Measurements from ENCODE around the gene MSH3. TPM values are rescaled to one million over a fixed set of nuclear protein-coding genes. Genes with fewer than 3 reads are reported as not detected.
"Not testable (repeated sequence)": the region's sequence is repeated elsewhere in the genome, so short reads cannot be mapped to it uniquely, and the experiment has no call there.

MSH3 gene
- polyA plus RNA-seq, 1 of the 3 experiments (the other 2 are of a cell fraction) = 3.5 TPM

GRCh38 chr5:80822640-80823039, 168.2 kb downstream of the MSH3 start:
- POLR2A ChIA-PET = no interaction called here
- no peak for TF ChIP-seq JUND (IDR thresholded peaks at IDR 0.05)
- no peak for TF ChIP-seq NRF1 (IDR thresholded peaks at IDR 0.05; ENCODE audit: low read depth, low read length)
- no peak for TF ChIP-seq RFX5 (IDR thresholded peaks at IDR 0.05; ENCODE audit: low read length)
- no peak for TF ChIP-seq MEF2A (IDR thresholded peaks at IDR 0.05; ENCODE audit: borderline replicate concordance, low read depth)
- no peak for TF ChIP-seq RCOR1 (IDR thresholded peaks at IDR 0.05; ENCODE audit: low read length)
- TF ChIP-seq IRF3 (IDR thresholded peaks at IDR 0.05; ENCODE audit: low read depth, low read length) = no peak
- TF ChIP-seq GABPA (IDR thresholded peaks at IDR 0.05; ENCODE audit: low read depth) = no peak
- no peak for TF ChIP-seq SMC3 (IDR thresholded peaks at IDR 0.05; ENCODE audit: low read depth, low read length)
- TF ChIP-seq FOXM1 (IDR thresholded peaks at IDR 0.05; ENCODE audit: low read depth) = no peak
- no peaks in the 10 kb centered on the region for H4K20me1 ChIP-seq (ENCODE audit: insufficient read depth)
- H3F3A ChIP-seq (replicated peaks; ENCODE audit: insufficient read depth) = no peaks in the 10 kb centered on the region
- H3K9me3 ChIP-seq = no peaks in the 10 kb centered on the region
- DNase-seq = no peak
- peaks cover 6 to 8% of the 10 kb centered on the region in 2 experiments for H3K36me3 ChIP-seq (replicated peaks in 1 of 2; ENCODE audit: control insufficient read depth in 1 of 2, insufficient read depth in 2 of 2, low read length in 1 of 2)
- H3K4me1 ChIP-seq (ENCODE audit: control insufficient read depth in 1 of 2, insufficient read depth in 2 of 2, low read depth in 1 of 2, low read length in 1 of 2) = no peaks in the 10 kb centered on the region; a peak in 1 of 4 replicates
- no peak overlapping the region for H3K4me2 ChIP-seq
- H2AFZ ChIP-seq (ENCODE audit: low read depth) = no peak overlapping the region
- no peaks in the 10 kb centered on the region for H3K79me2 ChIP-seq (ENCODE audit: insufficient read depth)
- H3K9ac ChIP-seq = no peak overlapping the region
- no peaks in the 10 kb centered on the region for H3K9me2 ChIP-seq
- no peaks in the 10 kb centered on the region for H3K27me3 ChIP-seq (ENCODE audit: insufficient read depth)
- no peak overlapping the region for H3K27ac ChIP-seq (ENCODE audit: low read depth in 2 of 2, low read length in 1 of 2)
- WGBS (ENCODE audit: low lambda C conversion rate) = 98% methylated on average over 1 of the region's 1 CpG
- CTCF ChIA-PET = no interaction called here
- H3K4me3 ChIP-seq (ENCODE audit: low read depth in 2 of 2, low read length in 1 of 2) = no peak overlapping the region

- CTCF ChIA-PET; H3K4me1 ChIP-seq (ENCODE audit: control insufficient read depth in 1 of 2, insufficient read depth in 2 of 2, low read depth in 1 of 2, low read length in 1 of 2): not testable (repeated sequence)
Measured at GRCh38 chr5:80824159-80824558, 169.7 kb downstream of the MSH3 start.

GRCh38 chr5:80825786-80826460, 171.5 kb downstream of the MSH3 start:
- H3K9me2 ChIP-seq = no peaks in the 10 kb centered on the region
- H3F3A ChIP-seq (replicated peaks; ENCODE audit: insufficient read depth) = no peaks in the 10 kb centered on the region
- 96% methylated on average over 2 of the region's 2 CpGs for WGBS (ENCODE audit: low lambda C conversion rate)
- H3K36me3 ChIP-seq (replicated peaks in 1 of 2; ENCODE audit: control insufficient read depth in 1 of 2, insufficient read depth in 2 of 2, low read length in 1 of 2) = peaks cover 3 to 9% of the 10 kb centered on the region in 2 experiments
- H3K9ac ChIP-seq = no peak overlapping the region
- ChIA-PET POLR2A (no interaction called here), CTCF (interaction anchor here (0.9 to 1.0 kb wide), 2 partner anchors 13 to 21 kb away, joined by 3 read pairs; no protein-coding TSS in a partner anchor)
- no peaks in the 10 kb centered on the region; a peak in 1 of 4 replicates for H3K4me1 ChIP-seq (ENCODE audit: control insufficient read depth in 1 of 2, insufficient read depth in 2 of 2, low read depth in 1 of 2, low read length in 1 of 2)
- DNase-seq = no peak
- H3K4me2 ChIP-seq = no peak overlapping the region
- no peaks in the 10 kb centered on the region for H3K27me3 ChIP-seq (ENCODE audit: insufficient read depth)
- H3K79me2 ChIP-seq (ENCODE audit: insufficient read depth) = no peaks in the 10 kb centered on the region
- no peaks in the 10 kb centered on the region for H4K20me1 ChIP-seq (ENCODE audit: insufficient read depth)
- no peak overlapping the region for H3K4me3 ChIP-seq (ENCODE audit: low read depth in 2 of 2, low read length in 1 of 2)
- no peak overlapping the region; a peak in 1 of 4 replicates for H3K27ac ChIP-seq (ENCODE audit: low read depth in 2 of 2, low read length in 1 of 2)
- H3K9me3 ChIP-seq = no peaks in the 10 kb centered on the region
- no peak overlapping the region for H2AFZ ChIP-seq (ENCODE audit: low read depth)
- no peak for TF ChIP-seq CHD2 (IDR thresholded peaks at IDR 0.05; ENCODE audit: low read length, partially characterized antibody)

More at GRCh38 chr5:80824159-80824558, 169.7 kb downstream of the MSH3 start:
- H3K27ac ChIP-seq (ENCODE audit: low read depth in 2 of 2, low read length in 1 of 2); H3K9me3 ChIP-seq; H3K27me3 ChIP-seq (ENCODE audit: insufficient read depth); H3K79me2 ChIP-seq (ENCODE audit: insufficient read depth); H3K4me3 ChIP-seq (ENCODE audit: low read depth in 2 of 2, low read length in 1 of 2); H4K20me1 ChIP-seq (ENCODE audit: insufficient read depth); H3K9me2 ChIP-seq; H3F3A ChIP-seq (replicated peaks; ENCODE audit: insufficient read depth); H3K4me2 ChIP-seq; H3K9ac ChIP-seq; H2AFZ ChIP-seq (ENCODE audit: low read depth); H3K36me3 ChIP-seq (replicated peaks in 1 of 2; ENCODE audit: control insufficient read depth in 1 of 2, insufficient read depth in 2 of 2, low read length in 1 of 2); POLR2A ChIA-PET; DNase-seq: not testable (repeated sequence)
- WGBS (ENCODE audit: low lambda C conversion rate) = 96% methylated on average over 8 of the region's 22 CpGs
